ENCODE measurements around the gene EXOC8. TPM values are rescaled to one million over a fixed set of nuclear protein-coding genes. Genes with fewer than 3 reads are reported as not detected.

EXOC8 gene
- total RNA-seq, 2 donors from 2014 or later, result 10.6 to 12.9 TPM

GRCh38 chr1:231348442-231348841 is 10.8 kb upstream of the EXOC8 start:
- no peaks in the 10 kb centered on the region for H3K27me3 ChIP-seq
- intact Hi-C loops (cut with DNase I), result no loop called here
- 92 to 95% methylated on average over 4 of the region's 4 CpGs for WGBS, 2 donors
- ATAC-seq (no peak), DNase-seq (no peak)
- TF ChIP-seq POLR2A (IDR thresholded peaks at IDR 0.05), result no peak
- TF ChIP-seq CTCF (IDR thresholded peaks at IDR 0.05), result no peak
- H3K4me3 ChIP-seq, result no peak overlapping the region
- peaks cover 0 to 1% of the 10 kb centered on the region in 2 donors for H3K36me3 ChIP-seq (replicated peaks in 1 of 2; ENCODE audit: insufficient read depth in 1 of 2, low read depth in 2 of 2)
- no peaks in the 10 kb centered on the region for H3K4me1 ChIP-seq
- H3K9me3 ChIP-seq, result no peaks in the 10 kb centered on the region
- no peak overlapping the region for H3K27ac ChIP-seq

GRCh38 chr1:231347961-231348360 is 10.3 kb upstream of the EXOC8 start:
- 94 to 96% methylated on average over 4 of the region's 4 CpGs for WGBS, 2 donors
- Histone ChIP-seq H3K36me3 (replicated peaks in 1 of 2; ENCODE audit: insufficient read depth in 1 of 2, low read depth in 2 of 2) (peaks cover 0 to 1% of the 10 kb centered on the region in 2 donors), H3K4me3 (no peak overlapping the region), H3K27me3 (no peaks in the 10 kb centered on the region), H3K27ac (no peak overlapping the region), H3K4me1 (no peaks in the 10 kb centered on the region), H3K9me3 (no peaks in the 10 kb centered on the region)
- DNase-seq, result no peak
- intact Hi-C loops (cut with DNase I), result no loop called here
- TF ChIP-seq CTCF (IDR thresholded peaks at IDR 0.05) (no peak), POLR2A (IDR thresholded peaks at IDR 0.05) (no peak)
- ATAC-seq, result no peak

GRCh38 chr1:231340328-231341013 is 2.8 kb upstream of the EXOC8 start:
- H3K27ac ChIP-seq, result no peak overlapping the region
- WGBS, 2 donors, result 88 to 97% methylated on average over 6 of the region's 6 CpGs
- no peaks in the 10 kb centered on the region for H3K36me3 ChIP-seq (replicated peaks in 1 of 2; ENCODE audit: insufficient read depth in 1 of 2, low read depth in 2 of 2)
- no peaks in the 10 kb centered on the region for H3K9me3 ChIP-seq
- peaks cover 21% of the 10 kb centered on the region for H3K4me1 ChIP-seq
- TF ChIP-seq POLR2A (IDR thresholded peaks at IDR 0.05) (no peak), CTCF (IDR thresholded peaks at IDR 0.05) (no peak)
- intact Hi-C loops (cut with DNase I), result no loop called here
- ATAC-seq (no peak), DNase-seq (no peak)
- no peaks in the 10 kb centered on the region for H3K27me3 ChIP-seq
- no peak overlapping the region for H3K4me3 ChIP-seq

- Histone ChIP-seq H3K27ac (peak within 1 kb of the TSS; percentile 70 to 97 (median 94)), H3K27me3 (no peaks in the 10 kb centered on the region), H3K4me3 (peak within 1 kb of the TSS; percentile 76 to 92), H3K4me1 (peaks cover 38% of the 10 kb centered on the region), H3K36me3 (replicated peaks in 1 of 2; ENCODE audit: insufficient read depth in 1 of 2, low read depth in 2 of 2) (no peaks in the 10 kb centered on the region), H3K9me3 (no peaks in the 10 kb centered on the region)
- ATAC-seq (no peak), DNase-seq (no peak)
- intact Hi-C loops (cut with DNase I), result no loop called here
- no peak for TF ChIP-seq POLR2A (IDR thresholded peaks at IDR 0.05)
- no peak for TF ChIP-seq CTCF (IDR thresholded peaks at IDR 0.05)
- 0% methylated on average over 32 to 43 of the region's 43 CpGs for WGBS, 2 donors
Observed at GRCh38 chr1:231338270-231339128, 847 bp upstream of the EXOC8 start, which contains the start of gene SPRTN. Gene SPRTN, plus strand, starts transcription at chr1:231338293. Its CDS starts 91 bp downstream, at chr1:231338384.

All from body of pancreas (tissue), 4 donors.